Stimulated activated CD4-positive, alpha-beta T cell treated with anti-CD3 and anti-CD28 coated beads, Interleukin-15, amount 100 ng/mL, for 48 hours (primary cell): ENCODE results near the gene SDK2.

Experiments
- DNase-seq, 2 donors: peaks; one replicate each; pipeline ENCODE4 v3.0.0-alpha.2; 2020; ENCODE audit warnings: low read depth in 2 of 2

SDK2 gene

GRCh38 chr17:73508931-73509605, 135.2 kb downstream of the SDK2 start:
- no peak for DNase-seq

DNA sequence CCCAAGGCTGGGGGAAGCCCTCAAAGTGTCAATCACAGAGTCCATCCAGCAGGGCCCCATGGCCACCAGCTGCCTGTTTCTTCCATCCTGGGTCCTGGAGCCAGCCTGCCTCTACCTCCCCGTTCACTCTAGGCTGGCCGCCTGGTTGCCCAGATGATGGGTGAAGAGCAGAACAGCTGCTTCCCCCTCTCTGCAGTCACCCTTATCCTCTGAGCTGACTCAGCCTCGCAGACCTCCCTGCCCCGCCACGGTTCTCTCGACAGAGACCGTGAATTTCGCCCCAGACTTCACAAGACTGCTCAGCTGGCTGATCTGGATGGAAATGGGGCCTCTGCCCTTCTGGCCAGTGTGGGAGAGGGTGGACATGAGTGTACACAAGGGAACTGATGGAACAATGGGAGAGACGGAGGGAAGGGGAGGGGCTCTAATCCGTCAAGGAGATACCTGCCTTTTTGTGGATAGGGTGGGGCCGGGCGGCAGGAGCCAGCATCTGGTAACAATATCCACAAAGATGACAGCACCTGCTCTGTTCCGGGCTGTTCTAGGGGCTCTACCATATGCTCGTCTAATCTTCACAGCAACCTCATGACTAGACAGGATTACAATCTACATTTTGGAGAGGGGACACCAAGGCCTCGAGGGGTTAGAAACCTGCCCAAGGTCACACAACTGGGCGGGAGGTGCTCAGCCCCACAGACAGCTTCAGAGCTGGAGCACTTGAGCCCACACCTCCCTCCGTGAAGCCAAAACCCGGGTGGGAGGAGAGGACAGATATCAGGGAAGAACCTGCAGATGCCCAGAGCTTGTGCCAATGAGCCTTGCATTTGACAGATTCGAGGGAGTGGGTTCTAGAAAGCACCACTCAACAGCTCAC, 136.0 kb downstream of the SDK2 start:
- no peak for DNase-seq

DNA sequence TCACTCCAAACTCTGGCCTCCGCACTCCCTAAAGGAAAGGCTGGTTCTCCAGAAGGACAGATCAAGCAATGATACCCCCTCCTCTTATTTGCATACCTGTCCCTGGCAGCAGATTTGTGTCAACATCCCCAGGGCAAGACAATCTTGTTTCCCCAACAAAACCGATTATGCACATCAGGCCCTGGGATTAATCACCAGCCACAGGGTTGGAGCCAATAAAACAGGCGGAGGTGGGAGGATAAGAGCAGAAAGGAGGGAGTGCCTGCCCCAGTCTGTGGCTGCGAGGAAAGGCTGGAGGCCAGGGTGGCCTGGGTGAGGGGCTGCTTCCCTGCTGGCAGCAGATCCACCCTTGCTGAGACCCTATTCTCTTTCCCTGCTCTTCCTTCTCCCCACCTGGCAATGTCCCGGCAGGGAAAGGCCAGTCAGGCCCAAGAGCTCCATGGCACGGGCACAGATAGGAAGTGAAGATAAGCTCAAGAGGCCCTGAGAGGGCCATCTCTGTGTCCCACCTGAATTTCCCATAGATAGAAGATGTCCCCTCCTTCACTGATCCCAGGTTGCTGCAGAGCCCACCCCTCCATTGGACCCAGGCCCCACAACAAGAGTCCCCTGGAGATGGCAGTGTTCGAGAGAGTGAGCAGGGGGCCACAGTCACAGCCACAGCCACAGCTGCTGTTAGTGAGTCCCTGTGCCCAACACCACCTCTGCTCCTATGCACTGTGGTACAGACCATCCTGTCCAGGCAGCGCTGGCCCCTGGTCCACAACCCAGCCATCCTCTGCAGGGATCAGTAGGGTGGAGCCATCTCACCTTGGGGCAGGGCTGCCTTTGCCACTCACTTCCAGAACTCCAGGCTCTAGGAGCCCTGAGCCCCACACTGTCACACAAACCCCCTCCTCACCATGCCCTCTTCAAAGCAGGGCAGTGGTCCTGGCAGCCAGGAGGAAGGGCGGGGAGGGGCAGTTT, 137.5 kb downstream of the SDK2 start:
- no peak for DNase-seq

DNA sequence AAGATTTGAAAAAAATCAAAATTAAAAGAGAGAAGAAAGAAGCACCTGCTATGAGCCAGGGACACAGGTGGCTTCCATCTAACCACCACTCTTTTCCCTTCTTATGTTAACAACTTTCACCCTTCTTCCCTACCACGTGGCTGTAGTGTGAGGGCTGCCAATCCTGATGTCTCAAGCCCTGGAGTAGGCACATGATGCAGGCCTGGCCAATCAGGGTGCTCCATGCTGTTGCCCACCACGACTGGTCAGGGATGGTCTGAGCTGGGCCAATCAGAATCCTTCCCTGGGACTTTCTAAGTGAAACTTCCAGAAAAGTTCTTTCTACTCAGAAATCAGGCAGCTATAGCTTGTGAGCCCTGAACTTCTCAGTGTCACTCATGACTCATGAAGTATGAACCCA, 140.7 kb downstream of the SDK2 start:
- DNase-seq, result no peak

DNA sequence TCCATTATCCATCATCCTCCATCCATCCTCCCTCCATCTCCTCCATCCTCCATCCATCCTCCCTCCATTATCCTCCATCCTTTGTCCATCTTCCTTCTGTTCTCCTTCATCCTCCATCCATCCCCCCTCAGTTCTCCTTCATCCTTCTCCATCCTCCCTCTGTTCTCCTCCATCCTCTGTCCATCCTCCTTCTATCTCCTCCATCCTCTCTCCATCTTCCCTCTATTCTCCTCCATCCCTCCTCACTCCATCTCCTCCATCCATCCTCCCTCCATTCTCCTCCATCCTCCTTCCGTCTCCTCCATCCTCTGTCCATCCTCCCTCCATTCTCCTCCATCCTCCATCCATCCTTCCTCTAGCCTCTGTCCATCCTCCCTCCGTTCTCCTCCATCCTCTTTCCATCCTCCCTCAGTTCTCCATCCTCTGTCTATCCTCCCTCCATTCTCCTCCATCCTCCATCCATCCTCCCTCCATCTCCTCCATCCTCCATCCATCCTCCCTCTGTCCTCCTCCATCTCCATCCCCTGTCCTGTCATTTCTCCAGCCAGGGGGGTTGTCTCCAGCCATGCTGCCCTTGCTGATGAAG, 143.7 kb downstream of the SDK2 start:
- DNase-seq, result no peak

GRCh38 chr17:73498886-73499554, 145.2 kb downstream of the SDK2 start:
- DNase-seq, result no peak

GRCh38 chr17:73498176-73498575, 146.1 kb downstream of the SDK2 start:
- no peak for DNase-seq

DNA sequence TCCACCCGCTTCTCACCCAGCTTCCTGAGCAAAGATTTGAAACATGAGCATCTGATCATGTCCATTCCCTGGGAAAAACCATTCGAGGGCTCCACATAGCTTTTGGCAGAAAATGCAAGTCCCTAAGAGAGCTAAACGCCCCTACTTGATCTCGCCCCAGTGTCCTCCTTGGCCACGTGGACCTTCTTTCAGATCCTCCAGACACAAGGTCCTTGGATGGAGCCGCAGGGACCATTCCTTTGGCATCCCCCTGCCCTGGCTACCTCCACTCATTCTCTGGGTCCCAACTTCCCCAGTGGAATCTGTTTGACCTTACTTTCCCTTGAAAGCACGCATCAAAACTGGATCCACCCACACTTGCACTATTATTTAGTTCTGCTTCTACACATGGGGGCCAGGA, 146.5 kb downstream of the SDK2 start:
- no peak for DNase-seq

- no peak for DNase-seq
Measured at GRCh38 chr17:73496232-73496631, 148.0 kb downstream of the SDK2 start.

DNA sequence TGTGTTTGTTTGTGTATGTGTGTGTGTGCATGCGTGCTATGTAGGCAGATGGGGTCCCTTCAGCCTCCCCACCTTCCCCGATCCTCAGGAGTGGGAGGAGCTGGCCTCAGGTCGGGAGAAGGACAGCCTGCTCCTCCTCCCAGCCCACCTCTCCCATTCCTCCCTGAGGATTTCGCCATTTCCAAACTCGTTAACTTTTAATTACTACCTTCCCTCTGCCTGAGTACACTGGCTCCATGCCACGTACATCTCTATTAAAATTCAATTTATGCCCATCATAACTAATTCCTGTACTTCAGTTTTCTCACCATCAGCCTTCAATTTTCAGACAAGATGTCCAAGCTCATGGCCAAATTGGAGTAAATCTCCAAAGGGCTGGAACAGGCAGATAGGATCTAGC, 148.6 kb downstream of the SDK2 start:
- DNase-seq, result no peak

GRCh38 chr17:73494950-73495349, 149.3 kb downstream of the SDK2 start:
- DNase-seq, result no peak

DNA sequence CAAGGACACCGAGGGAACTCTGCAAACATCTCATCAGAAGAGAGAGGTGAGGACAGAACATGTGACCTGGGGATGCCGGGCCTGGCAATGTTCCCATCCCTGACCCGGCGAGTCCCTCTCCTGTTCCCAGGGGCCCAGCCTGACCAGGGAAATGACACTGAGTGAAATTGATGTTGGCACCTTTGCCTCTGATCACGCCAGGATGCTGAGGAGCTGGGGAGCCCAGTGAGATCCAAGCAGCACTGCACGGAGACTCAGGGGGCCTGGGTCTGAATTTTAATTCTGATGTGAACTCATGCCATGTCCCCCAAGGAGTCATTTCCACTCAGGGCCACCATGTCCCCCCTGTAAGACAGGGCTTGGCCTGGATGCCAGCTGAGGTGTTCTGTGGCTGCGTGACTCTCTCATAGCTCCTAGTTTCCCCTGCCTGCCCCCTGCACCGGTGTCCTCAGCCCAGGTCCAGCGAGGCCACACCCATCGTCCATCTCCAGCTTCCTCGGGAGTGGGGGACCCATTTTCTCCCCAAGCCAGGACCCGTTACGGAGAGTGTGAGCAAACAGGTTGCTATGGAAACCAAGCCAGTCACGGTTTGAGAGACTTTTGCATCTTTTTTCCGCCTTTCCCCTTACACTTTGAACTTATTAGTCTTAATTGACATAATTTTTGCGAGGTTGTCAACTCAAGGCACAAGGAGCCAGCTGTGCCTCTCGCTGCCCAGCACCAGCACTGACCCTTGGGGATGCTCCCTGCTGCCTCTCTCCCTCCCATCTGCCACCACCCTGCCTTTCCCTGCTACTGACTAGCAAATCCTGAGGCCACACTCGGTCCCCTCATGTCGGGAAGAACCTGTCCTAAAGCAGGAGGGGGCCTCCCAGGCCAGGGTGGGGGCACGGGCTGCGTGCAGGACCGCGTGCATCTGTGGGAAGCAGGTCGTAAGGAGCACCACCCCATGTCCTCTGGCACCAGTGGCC, 150.0 kb downstream of the SDK2 start:
- no peak for DNase-seq

DNA sequence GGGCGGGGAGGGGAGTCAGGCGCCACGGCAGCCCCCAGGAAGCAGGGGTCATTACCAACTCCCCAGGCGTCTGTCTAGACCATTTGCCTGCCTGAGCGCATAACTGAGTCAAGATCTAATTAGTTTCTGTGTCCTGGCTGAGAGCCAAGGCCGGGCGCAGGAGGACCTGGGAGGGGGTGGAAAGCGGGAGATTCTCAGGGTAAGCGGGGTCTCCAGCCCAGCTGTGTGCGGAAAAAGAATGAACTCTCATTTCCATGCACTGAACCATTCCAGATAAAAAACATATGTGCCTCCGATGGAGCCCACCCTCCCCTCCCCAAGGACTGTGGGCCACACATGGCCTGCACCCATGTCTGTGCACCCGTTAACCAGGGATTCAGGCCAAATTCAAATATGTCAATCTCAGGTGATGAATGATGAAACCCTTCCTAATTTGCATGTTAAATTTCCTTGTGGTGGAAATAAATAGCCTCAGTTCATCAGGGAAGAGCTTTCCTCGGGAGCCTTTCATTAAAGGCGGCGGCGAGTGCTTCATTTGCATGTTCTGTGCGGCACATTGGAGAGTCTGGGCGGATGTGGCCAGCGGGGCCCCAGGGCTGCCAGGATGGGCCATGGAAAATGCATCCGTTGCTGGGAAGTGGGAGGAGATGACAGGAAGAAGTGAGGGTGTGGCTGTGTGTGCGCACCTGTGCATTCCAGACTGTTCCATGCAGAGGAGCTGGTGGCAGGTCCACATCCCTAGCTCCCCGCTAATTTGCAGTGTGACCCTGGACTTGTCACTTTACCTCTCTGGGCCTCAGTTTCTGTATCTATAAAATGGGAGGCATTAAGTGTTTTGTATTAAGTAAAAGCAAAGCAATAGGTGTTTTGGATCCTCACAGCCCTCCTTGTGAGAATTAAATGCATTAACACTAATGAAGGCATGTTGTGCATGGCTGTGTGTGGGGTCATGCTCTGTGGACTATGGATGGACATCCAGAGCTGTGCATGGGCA, 151.1 kb downstream of the SDK2 start:
- DNase-seq, result no peak

GRCh38 chr17:73492125-73492820, 152.0 kb downstream of the SDK2 start:
- DNase-seq, result no peak

DNA sequence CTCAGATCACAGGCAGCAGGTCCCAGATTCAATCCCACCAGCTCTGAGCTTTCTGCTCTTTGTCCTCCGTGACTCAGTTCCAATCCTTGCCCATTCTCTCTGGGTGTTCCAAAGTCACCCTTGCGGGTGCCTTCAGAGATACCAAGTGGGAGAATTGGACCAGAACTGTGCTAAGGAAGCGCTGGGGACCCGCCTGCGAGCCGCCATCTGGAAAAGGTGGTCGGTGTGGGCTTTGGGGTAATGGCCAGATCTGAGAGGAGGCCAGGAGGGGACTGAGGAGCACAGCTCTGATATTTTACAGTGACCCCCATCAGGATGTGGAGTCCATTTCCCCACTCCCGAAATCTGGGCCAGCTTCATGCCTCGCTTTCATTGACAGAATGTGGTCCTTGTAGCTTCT, 152.6 kb downstream of the SDK2 start:
- DNase-seq, result no peak

GRCh38 chr17:73490851-73491250, 153.4 kb downstream of the SDK2 start:
- no peak for DNase-seq

GRCh38 chr17:73489991-73490390, 154.3 kb downstream of the SDK2 start:
- no peak for DNase-seq

GRCh38 chr17:73489333-73489732, 154.9 kb downstream of the SDK2 start:
- no peak for DNase-seq
